Activated CD8-positive, alpha-beta memory T cell treated with anti-CD3 and anti-CD28 coated beads, Interleukin-2, amount 50 U/mL, for 1 hour (primary cell): ENCODE data around the gene CADPS2.

Source experiments
- DNase-seq: peaks from one replicate; pipeline ENCODE4 v3.0.0-alpha.2; 2020; ENCODE audit errors: extremely low read depth

Gene CADPS2

DNA sequence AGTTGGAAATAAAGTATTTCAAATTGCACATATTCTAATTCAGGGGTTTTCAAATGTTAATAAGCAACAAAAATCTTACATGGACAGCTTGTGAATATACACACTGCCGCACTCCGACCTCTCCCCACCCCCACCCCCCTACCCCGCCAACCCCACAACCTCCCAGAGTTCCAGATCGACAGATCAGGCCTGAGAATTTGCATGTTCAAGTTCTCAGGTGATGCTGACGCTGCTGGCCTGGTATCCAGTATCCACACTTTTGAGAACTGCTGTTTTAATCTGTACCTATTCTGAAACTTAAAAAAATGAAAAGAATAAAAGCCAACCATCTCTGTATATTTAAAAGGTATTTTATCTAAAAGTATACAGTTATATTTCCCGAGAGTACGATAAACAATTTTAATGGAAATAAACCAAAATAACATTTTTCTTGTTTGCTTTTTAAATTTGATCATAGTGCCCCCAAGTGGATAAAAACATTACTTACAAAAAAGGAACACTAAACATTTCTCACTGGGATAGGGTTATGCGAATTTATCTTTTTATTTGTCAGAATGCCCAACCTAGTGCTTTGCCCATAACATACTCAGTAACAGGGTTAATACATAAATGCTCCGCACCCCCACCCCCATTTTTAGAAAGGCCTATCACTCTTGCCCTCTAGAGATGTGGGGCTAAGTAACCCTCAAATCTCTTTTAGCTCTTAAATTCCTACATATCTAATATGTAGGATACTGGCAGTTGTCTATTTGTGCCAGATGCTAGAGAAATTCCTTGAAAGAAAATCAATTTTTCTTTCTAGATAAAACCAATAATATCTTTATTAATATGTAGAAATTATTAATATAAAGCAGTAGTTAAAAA, 353.6 kb downstream of the CADPS2 start:
- DNase-seq: no peak

GRCh38 chr7:122528879-122529481, 357.3 kb downstream of the CADPS2 start:
- no peak for DNase-seq

- DNase-seq: no peak
These were observed 360.9 kb downstream of the CADPS2 start for GRCh38 chr7:122525355-122525754.

- DNase-seq: no peak
These were observed 364.5 kb downstream of the CADPS2 start for GRCh38 chr7:122521767-122522166.

DNA sequence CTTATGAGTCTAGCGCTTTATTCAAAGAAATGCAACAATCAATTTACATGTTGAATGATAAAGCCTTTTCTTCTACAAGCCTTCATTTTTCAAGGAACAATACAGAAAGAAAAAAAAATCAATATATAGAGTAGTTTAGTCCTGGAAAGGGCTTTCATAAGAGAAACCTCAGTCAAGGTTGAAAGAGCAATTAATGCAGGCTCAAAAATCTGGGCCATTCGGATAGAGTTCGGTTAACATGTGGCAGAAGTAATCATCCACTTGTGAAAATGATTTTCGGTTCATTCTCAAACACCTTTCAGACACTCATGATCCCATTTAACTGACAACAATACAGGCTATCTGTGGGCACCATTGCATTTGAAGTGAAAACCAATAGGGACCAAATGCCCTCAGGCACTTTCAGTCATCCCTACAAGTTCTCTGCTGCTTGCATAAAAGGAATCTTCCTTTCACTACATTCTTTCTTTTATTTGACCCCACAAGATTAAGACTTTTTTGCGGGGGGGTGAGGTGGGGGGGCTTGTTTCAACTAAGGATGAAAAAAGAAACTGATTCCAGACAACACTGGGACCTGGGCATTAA, 365.2 kb downstream of the CADPS2 start:
- DNase-seq: no peak

DNA sequence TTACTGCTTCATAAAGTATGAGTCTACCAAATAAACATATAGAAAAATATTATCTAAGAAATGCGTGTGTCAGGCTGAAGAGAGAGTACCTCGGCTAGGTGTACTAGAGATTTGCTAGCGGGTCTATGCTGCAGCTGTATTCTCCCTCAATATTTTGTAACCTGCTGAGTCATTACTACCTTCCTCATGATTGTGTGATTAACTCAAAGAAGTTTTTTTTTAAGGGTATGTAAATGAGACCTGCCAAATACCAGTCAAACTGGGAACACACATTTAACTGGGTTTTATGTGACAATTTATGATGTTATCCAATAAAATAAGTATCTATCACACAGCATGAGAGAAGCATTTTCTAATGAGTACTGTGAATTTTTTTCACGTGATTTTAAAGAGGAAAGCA, 367.8 kb downstream of the CADPS2 start:
- DNase-seq: no peak

- DNase-seq: no peak
These were observed 368.7 kb downstream of the CADPS2 start for GRCh38 chr7:122517576-122517975.

- no peak for DNase-seq
These were observed 370.9 kb downstream of the CADPS2 start for GRCh38 chr7:122515404-122515803.

DNA sequence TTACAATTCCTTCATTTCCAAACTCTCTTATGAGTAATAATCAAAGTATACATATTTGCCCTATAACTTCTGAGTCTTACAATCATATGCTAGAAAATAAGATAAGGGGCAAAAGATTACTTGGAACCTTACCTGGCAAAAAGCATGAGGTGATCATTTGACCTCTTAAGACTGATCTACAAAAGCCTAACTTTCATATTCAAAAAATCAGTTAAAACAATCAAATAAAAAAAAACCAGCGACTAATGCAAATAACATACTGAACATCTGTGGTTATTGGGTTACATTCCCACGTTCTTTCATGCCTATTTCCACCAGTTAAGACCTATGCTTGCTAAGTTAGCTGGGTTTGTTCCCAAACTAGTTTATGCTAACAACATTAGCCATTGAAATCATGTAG, 375.0 kb downstream of the CADPS2 start:
- no peak for DNase-seq

DNA sequence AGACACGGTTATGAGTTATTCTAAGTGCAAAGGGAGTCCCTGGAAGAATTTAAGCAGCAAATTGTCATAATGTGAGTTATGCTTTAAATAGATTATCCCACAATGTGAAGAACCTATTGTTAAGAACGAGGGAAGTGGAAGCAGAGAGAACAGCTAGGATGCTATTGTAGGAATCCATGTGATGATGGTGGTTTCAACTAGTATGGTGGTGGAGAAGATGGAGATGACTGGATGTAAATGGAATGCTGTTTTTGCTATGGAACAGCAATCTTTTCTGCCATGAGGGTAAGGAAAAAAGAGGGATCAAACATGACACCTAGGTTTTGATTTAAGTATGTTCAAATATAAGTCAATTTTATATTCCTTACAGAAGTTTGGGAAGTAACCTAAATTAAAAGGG, 378.7 kb downstream of the CADPS2 start:
- no peak for DNase-seq

GRCh38 chr7:122492007-122492406, 394.3 kb downstream of the CADPS2 start:
- DNase-seq: no peak

GRCh38 chr7:122488241-122488640, 398.0 kb downstream of the CADPS2 start:
- no peak for DNase-seq

GRCh38 chr7:122487131-122487530, 399.1 kb downstream of the CADPS2 start:
- DNase-seq: no peak

GRCh38 chr7:122485856-122486255, 400.4 kb downstream of the CADPS2 start:
- no peak for DNase-seq

GRCh38 chr7:122482212-122482611, 404.0 kb downstream of the CADPS2 start:
- DNase-seq: no peak

DNA sequence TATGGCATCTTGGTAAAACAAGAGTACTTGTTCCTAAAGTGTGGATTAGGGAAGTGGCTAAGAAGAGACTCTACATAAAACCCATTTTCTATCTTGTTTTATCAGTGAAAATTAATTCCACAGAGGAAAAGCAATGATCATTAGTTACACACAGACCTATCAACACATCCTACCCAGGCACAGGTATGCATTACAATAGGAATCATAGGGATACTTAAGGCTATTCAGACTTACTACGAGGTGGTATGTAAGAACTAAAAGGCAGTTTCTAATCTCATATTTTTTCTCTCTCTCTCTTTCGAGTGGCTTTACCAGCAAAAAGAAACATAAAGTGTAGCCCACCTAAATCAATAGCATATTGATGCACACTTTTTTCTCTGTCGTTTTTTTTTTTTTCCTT, 415.4 kb downstream of the CADPS2 start:
- DNase-seq: no peak

DNA sequence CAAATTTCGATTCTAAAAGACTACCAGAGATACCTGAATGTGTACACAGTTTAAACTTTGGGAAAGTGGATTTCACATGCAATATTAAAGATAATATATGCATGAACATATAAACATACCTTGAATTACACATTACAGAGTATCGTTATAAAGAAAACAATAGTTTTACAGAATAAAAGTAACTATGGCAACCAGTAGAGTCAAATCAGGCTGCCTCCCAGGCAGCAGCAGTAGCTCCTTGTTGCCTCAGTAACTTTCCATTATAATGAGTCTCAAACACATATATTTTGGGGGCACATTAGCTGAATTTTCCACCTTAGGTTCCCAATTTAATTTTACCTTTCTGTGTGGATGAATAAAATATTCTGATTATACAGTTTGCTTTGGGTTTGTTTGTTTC, 417.3 kb downstream of the CADPS2 start:
- no peak for DNase-seq

DNA sequence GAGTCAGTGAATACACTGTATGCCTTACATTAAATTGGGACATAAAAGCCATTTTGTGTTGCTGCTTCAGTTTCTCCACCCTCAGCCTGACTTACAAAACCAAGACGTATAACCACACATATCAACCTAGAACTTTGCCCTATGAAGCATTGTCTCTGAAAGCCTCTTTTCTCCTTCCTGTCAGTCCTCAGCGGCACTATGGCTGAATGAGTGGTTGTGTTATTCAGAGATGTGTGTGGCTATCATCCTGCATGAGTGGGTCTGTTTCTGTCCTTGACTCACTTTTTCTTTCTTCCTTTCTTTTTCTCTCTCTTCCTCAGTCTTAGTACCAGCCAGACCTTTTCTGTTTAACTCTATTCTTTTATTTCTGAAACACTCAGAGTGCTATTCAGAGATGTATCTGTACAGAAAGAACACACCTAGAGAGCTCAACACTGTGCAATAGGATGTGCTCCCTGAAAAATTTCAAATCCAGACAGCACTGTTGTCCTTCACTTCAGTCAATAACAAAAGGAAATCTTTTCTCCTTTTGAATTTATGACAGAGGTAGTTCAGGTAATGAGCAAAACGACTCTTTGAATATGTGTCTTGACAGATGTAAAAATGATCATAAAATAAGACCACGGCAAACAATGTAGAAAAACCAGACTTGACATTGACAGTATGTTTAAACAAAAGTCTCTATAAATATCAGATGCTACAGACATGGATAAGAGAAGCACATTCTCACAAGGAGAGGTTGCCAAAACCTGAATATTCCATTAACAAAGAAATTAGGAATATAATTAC, 418.4 kb downstream of the CADPS2 start:
- no peak for DNase-seq

- DNase-seq: no peak
These were observed 421.0 kb downstream of the CADPS2 start for GRCh38 chr7:122465296-122465695.

DNA sequence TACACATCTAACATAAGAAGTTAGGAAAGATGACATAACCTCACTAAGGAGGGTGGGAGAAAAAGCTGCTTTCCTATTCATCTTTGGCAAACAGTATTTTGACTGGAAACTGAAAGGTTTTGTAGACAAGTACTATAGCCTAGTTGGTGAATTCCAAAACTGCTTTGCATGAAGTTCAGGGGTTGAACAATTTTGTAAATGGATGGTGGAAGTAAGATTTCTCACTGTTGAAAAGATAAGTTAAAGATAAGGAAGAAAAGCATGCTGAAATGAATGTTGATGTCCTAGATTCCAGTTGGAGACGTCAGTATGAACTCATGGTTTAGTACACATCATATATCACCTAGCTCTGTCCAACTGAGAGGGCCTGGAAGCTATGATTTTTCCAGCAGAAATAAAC, 422.6 kb downstream of the CADPS2 start:
- DNase-seq: no peak

- DNase-seq: no peak
These were observed 425.3 kb downstream of the CADPS2 start for GRCh38 chr7:122460936-122461335.

DNA sequence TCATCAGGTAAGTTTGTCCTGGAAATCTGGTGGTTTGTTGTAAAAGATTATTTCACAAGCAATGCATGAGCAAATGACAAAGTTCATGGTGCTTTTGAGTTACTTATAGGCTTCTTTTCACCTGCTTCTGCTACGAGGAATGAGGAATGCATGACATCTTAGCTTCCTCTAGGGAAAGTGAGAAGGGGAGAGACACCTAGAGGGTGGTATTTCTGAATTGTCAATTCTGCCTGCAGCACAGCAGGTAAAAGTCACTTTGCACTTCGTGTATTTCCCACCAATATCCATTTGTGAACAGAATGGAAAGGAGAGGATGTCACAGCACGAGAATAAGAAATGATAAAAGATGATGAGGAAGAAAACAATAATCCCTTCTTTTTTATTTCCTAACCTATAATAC, 428.3 kb downstream of the CADPS2 start:
- no peak for DNase-seq
